H1 (cell line): Measurements from ENCODE around the gene SHH.

Experiments
- EZH2 ChIP-seq: fragments of 200-600 bp; sonication (generic); IDR thresholded peaks from 2 replicates; pipeline ENCODE4 v1.7.1; 2012; ENCODE audit warnings: low read depth, mild to moderate bottlenecking, moderate library complexity, low read length, inconsistent platforms; ENCODE audit not compliant: severe bottlenecking
- POLR2A ChIP-seq, 2 experiments: IDR thresholded peaks; 1 replicate in 1 of 2; 2 replicates in 1 of 2; pipeline ENCODE4 v1.6.1; 2011; ENCODE audit warnings: low read depth in 2 of 2, low read length in 2 of 2, mild to moderate bottlenecking in 2 of 2; ENCODE audit errors: control extremely low read depth in 1 of 2
- POLR2AphosphoS5 ChIP-seq: IDR thresholded peaks from 2 replicates; pipeline ENCODE4 v1.6.1; 2011; ENCODE audit warnings: low read depth, low read length
- SP1 ChIP-seq: IDR thresholded peaks from 2 replicates; pipeline ENCODE4 v1.6.1; 2011; ENCODE audit warnings: low read depth, low read length
- SP2 ChIP-seq: IDR thresholded peaks from 2 replicates; pipeline ENCODE4 v1.6.1; 2012; ENCODE audit warnings: mild to moderate bottlenecking, low read length, inconsistent platforms
- TAF1 ChIP-seq: IDR thresholded peaks from 2 replicates; pipeline ENCODE4 v1.6.1; 2011; ENCODE audit warnings: mild to moderate bottlenecking, low read depth, low read length
- TF ChIP-seq, protein P1 (sequence below), 3 experiments: IDR thresholded peaks; 1 replicate in 2 of 3; 2 replicates in 1 of 3; pipeline versions ENCODE4 v1.5.1 to v1.6.1; 2011; ENCODE audit warnings: low read length in 3 of 3, mild to moderate bottlenecking in 3 of 3, inconsistent platforms in 2 of 3, low read depth in 1 of 3, moderate library complexity in 1 of 3; ENCODE audit not compliant: insufficient read depth in 1 of 3; ENCODE audit errors: control extremely low read depth in 1 of 3

- TF ChIP-seq EZH2 (no peak), TAF1 (no peak), POLR2A (IDR thresholded peaks at IDR 0.05; ENCODE audit: control extremely low read depth in 1 of 2, low read depth in 2 of 2, low read length in 2 of 2) (no peak), SP2 (no peak), POLR2AphosphoS5 (no peak), SP1 (no peak)
- TF ChIP-seq, protein P1, sequence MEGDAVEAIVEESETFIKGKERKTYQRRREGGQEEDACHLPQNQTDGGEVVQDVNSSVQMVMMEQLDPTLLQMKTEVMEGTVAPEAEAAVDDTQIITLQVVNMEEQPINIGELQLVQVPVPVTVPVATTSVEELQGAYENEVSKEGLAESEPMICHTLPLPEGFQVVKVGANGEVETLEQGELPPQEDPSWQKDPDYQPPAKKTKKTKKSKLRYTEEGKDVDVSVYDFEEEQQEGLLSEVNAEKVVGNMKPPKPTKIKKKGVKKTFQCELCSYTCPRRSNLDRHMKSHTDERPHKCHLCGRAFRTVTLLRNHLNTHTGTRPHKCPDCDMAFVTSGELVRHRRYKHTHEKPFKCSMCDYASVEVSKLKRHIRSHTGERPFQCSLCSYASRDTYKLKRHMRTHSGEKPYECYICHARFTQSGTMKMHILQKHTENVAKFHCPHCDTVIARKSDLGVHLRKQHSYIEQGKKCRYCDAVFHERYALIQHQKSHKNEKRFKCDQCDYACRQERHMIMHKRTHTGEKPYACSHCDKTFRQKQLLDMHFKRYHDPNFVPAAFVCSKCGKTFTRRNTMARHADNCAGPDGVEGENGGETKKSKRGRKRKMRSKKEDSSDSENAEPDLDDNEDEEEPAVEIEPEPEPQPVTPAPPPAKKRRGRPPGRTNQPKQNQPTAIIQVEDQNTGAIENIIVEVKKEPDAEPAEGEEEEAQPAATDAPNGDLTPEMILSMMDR (IDR thresholded peaks at IDR 0.05; ENCODE audit: control extremely low read depth in 1 of 3, insufficient read depth in 1 of 3, low read depth in 1 of 3, low read length in 3 of 3) = no peak
These were observed 12.1 kb upstream of the SHH start for GRCh38 chr7:155824227-155824886.
